ENCODE data around the gene IGF1R. TPM values are rescaled to one million over a fixed set of nuclear protein-coding genes. Genes with fewer than 3 reads are reported as not detected.
"Not testable (repeated sequence)": the region's sequence is repeated elsewhere in the genome, so short reads cannot be mapped to it uniquely, and the experiment has no call there.

The IGF1R gene
- total RNA-seq, 3 donors from 2014 or later: 34.7 to 65.2 (median 47.7) TPM

- no peaks in the 10 kb centered on the region for H3K4me1 ChIP-seq (ENCODE audit: low read depth)
- peaks cover 6% of the 10 kb centered on the region for H3K36me3 ChIP-seq (ENCODE audit: low read depth)
- DNase-seq: no peak
- intact Hi-C loops (cut with DNase I, micrococcal nuclease): loop anchor here in 1 of 2 donors (10.0 kb wide), 1 partner anchor 95 kb away; no protein-coding TSS in a partner anchor
- TF ChIP-seq CTCF (IDR thresholded peaks at IDR 0.05): no peak
- no peak overlapping the region for H3K4me3 ChIP-seq
- no peak for ATAC-seq
- no peaks in the 10 kb centered on the region for H3K9me3 ChIP-seq
Measured at GRCh38 chr15:98959640-98960007, 311.3 kb downstream of the IGF1R start.

- no peaks in the 10 kb centered on the region for H3K4me1 ChIP-seq (ENCODE audit: low read depth)
- no peak for ATAC-seq
- H3K9me3 ChIP-seq: no peaks in the 10 kb centered on the region
- DNase-seq: no peak
- H3K36me3 ChIP-seq (ENCODE audit: low read depth): peaks cover 6% of the 10 kb centered on the region
- H3K4me3 ChIP-seq: no peak overlapping the region
- intact Hi-C loops (cut with DNase I, micrococcal nuclease): loop anchor here in 1 of 2 donors (10.0 kb wide), 1 partner anchor 94 kb away; no protein-coding TSS in a partner anchor
- no peak for TF ChIP-seq CTCF (IDR thresholded peaks at IDR 0.05)
Measured at GRCh38 chr15:98960555-98961050, 312.3 kb downstream of the IGF1R start.

GRCh38 chr15:98963444-98963843 is 315.1 kb downstream of the IGF1R start:
- TF ChIP-seq CTCF (IDR thresholded peaks at IDR 0.05): no peak
- peaks cover 6% of the 10 kb centered on the region for H3K36me3 ChIP-seq (ENCODE audit: low read depth)
- H3K4me3 ChIP-seq: no peak overlapping the region
- intact Hi-C loops (cut with DNase I, micrococcal nuclease): loop anchor here in 1 of 2 donors (10.0 kb wide), 1 partner anchor 91 kb away; no protein-coding TSS in a partner anchor
- DNase-seq (no peak), ATAC-seq (no peak)
- H3K4me1 ChIP-seq (ENCODE audit: low read depth): no peaks in the 10 kb centered on the region
- H3K9me3 ChIP-seq: no peaks in the 10 kb centered on the region

GRCh38 chr15:98964466-98965133 is 316.3 kb downstream of the IGF1R start:
- intact Hi-C loops (cut with DNase I, micrococcal nuclease): loop anchor here in 1 of 2 donors (10.0 kb wide), 1 partner anchor 90 kb away; no protein-coding TSS in a partner anchor
- ATAC-seq: no peak

GRCh38 chr15:98965134-98965491 is 316.8 kb downstream of the IGF1R start:
- H3K9me3 ChIP-seq; ATAC-seq; DNase-seq; H3K36me3 ChIP-seq (ENCODE audit: low read depth); H3K4me1 ChIP-seq (ENCODE audit: low read depth); H3K4me3 ChIP-seq: not testable (repeated sequence)
- intact Hi-C loops (cut with DNase I, micrococcal nuclease): loop anchor here in 1 of 2 donors (10.0 kb wide), 1 partner anchor 90 kb away; no protein-coding TSS in a partner anchor

More at GRCh38 chr15:98964466-98965133, 316.3 kb downstream of the IGF1R start:
- Histone ChIP-seq H3K4me3 (no peak overlapping the region), H3K36me3 (ENCODE audit: low read depth) (no peaks in the 10 kb centered on the region), H3K4me1 (ENCODE audit: low read depth) (no peaks in the 10 kb centered on the region), H3K9me3 (no peaks in the 10 kb centered on the region)
- no peak for TF ChIP-seq CTCF (IDR thresholded peaks at IDR 0.05)
- no peak for DNase-seq

GRCh38 chr15:98965597-98965996 is 317.3 kb downstream of the IGF1R start:
- Histone ChIP-seq H3K9me3 (no peaks in the 10 kb centered on the region), H3K4me1 (ENCODE audit: low read depth) (no peaks in the 10 kb centered on the region), H3K36me3 (ENCODE audit: low read depth) (no peaks in the 10 kb centered on the region), H3K4me3 (no peak overlapping the region)
- TF ChIP-seq CTCF (IDR thresholded peaks at IDR 0.05): no peak
- intact Hi-C loops (cut with DNase I, micrococcal nuclease): loop anchor here in 1 of 2 donors (10.0 kb wide), 1 partner anchor 89 kb away; no protein-coding TSS in a partner anchor
- ATAC-seq (no peak), DNase-seq (no peak)
